KBM-7 (cell line): ENCODE measurements around the gene STING1.
A peak's percentile ranks its signal among the peaks of the same experiment; 100 is the strongest.
"Not testable (repeated sequence)": the region's sequence is repeated elsewhere in the genome, so short reads cannot be mapped to it uniquely, and the experiment has no call there.

Experiments
- DNase-seq: peaks from one replicate; pipeline ENCODE4 v3.0.0-alpha.2; 2015
- in situ Hi-C: fragments of 300-500 bp; cut with MboI; formaldehyde crosslinking; loops from 2 replicates; pipeline ENCODE4 v1.14.3; 2020; ENCODE audit warnings: low sequenced_read_pairs, low pct_unique_long_range_greater_than_20kb, mixed read lengths

Gene STING1

DNA sequence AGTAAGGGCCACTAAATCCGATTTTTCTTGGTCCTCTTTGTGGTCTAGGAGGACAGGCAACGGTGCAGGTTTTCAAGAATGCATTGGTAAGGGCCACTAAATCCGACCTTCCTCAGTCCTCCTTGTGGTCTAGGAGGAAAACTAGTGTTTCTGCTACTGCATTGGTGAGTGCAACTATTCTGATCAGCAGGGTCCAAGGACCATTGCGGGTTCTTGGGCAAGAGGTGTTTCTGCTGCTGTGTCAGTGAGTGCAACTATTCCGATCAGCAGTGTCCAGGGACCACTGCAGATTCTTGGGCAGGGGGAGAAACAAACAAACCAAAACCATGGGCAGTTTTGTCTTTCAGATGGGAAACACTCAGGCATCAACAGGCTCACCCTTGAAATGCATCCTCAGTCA, 22.2 kb upstream of the STING1 start:
- in situ Hi-C loops, DNase-seq: not testable (repeated sequence)

DNA sequence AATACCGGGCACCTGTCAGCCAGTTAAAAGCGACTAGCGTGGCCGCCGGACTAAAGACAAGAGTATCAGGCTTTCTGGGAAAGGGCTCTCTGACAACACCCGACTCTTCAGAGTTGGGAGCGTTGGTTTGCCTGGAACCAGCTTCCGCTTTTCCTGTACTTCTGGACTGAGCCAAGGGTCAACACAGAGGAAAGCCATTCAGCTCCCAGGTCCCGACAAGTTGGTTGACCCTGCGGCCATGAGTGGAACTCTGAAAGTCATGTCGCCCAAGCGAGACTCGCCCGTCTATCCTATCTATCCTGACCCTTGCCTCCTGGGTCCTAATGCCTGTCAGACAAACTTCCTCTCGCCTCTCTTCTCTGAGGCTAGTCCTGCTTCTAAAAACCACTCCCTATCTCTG, 21.3 kb upstream of the STING1 start:
- in situ Hi-C loops, DNase-seq: not testable (repeated sequence)

- in situ Hi-C loops, DNase-seq: not testable (repeated sequence)
Measured at GRCh38 chr5:139503036-139503817, 20.7 kb upstream of the STING1 start.

DNA sequence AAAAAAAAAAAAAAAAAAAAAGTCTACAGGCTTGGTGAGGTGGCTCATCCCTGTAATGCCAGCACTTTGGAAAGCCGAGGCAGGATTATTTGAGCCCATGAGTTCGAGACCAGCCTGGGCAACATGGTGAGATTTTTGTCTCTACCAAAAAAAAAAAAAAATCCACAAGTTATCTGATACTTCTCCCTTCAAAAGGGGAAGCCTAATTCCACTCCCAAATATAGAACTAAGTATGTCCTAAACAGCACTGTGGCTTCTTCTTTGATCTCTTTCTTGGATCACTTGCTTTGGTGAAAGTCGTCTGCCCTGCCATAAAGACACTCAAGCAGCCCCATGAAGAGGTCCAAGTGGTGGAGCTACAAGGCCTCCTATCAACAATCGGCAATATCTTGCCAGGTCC, 18.8 kb upstream of the STING1 start:
- in situ Hi-C loops: no loop called here
- DNase-seq: peak; percentile 51

GRCh38 chr5:139495638-139496435, 13.3 kb upstream of the STING1 start:
- in situ Hi-C loops: no loop called here
- peak; percentile 45 for DNase-seq

- in situ Hi-C loops: no loop called here
- DNase-seq: no peak
Measured at GRCh38 chr5:139494832-139495231, 12.3 kb upstream of the STING1 start.

DNA sequence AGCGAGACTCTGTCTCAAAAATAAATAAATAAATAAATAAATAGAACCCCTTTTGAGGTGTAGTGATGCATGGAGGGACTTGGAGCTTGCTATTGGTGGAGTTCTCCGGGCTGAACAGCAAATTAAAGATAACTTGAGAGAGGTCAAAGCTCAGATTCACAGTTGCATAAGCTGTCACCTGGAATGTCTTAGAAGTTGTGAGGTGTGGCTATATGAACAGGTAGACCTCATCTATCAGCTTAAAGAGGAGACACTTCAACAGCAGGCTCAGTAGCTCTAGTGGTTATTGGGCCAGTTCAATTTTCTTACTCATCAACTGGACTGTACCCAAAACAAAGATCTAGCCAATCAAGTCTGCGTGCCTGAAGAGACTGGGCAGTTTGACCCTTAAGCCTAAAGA, 11.7 kb upstream of the STING1 start:
- DNase-seq: no peak
- in situ Hi-C loops: no loop called here

- no peak for DNase-seq
- in situ Hi-C loops: no loop called here
Measured at GRCh38 chr5:139492700-139493192, 10.2 kb upstream of the STING1 start.

DNA sequence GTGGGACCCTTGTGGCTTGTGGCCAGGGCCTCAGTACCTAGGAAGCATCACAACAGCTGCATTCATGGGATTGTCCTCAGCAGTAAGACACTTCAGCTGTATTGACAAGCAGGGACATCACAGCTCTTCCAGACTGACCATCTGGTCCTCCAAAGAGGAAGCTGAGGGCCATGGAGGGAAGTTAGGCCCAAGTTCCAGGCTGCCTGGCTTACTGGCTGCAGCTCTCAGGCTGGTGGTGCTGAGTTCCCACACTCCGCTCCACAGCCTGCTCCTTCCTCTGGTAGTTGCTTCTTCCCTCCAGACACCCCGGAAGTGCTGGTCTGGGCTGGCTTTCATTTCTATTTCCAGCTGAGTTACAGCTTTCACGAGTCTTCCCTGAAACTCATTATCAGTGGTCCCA, 5.7 kb upstream of the STING1 start:
- in situ Hi-C loops: no loop called here
- DNase-seq: no peak

DNA sequence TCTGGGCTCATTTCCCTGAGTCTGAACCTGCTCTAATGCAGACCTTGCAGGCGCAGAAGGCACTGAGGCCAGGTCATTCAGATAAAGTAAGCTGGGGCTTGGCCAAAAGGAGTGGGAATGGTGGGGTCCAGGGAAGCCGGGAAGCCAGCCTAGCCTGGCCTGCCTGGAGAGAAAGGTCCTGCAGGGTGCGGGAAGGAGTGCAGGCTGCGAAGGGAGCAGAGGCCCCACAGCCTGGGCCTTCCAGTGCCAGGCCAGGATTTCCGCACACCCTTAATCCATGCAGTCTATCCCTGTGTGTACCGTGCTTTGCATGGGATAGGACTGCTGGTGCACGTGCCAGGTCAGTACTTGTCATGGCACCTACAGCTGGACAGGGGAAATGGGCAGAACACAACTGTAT, 3.6 kb upstream of the STING1 start:
- no peak for DNase-seq
- in situ Hi-C loops: no loop called here

DNA sequence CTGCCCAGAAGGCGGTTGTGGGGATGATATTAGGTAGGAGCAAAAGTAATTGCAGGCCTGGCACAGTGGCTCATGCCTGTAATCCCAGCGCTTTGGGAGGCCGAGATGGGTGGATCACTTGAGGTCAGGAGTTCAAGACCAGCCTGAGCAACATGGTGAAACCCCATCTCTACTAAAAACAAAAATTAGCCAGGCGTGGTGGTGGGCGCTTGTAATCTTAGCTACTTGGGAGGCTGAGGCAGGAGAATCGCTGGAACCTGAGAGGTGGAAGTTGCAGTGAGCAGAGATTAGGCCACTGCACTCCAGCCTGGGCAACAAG, 291 bp upstream of the STING1 start:
- DNase-seq, in situ Hi-C loops: not testable (repeated sequence)

DNA sequence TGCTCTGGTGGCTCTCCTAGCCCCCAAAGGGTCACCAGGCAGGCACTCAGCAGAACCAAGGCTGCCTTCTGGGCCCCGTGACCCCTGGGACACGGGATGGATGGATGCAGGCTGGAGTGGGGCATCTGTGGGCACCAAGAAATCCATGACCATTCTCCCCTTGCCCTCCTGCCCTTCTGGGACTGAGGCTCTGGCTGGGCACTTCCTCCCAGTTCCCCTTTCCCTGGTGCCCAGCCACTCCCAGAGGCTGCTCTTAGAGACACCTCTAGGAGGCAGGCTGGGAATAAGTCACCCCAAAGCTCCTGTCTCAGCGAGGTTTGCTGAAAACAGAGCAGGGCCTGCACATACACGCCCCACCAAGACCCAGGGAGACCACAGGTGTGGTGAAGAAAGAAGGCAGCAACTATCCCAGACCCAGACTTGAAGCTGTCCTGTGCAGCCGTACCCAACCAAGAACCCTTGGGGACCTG, 943 bp downstream of the STING1 start:
- in situ Hi-C loops: no loop called here
- DNase-seq: no peak

- in situ Hi-C loops: no loop called here
- peak; percentile 39 for DNase-seq
Measured at GRCh38 chr5:139481122-139481533, 1.4 kb downstream of the STING1 start.

DNA sequence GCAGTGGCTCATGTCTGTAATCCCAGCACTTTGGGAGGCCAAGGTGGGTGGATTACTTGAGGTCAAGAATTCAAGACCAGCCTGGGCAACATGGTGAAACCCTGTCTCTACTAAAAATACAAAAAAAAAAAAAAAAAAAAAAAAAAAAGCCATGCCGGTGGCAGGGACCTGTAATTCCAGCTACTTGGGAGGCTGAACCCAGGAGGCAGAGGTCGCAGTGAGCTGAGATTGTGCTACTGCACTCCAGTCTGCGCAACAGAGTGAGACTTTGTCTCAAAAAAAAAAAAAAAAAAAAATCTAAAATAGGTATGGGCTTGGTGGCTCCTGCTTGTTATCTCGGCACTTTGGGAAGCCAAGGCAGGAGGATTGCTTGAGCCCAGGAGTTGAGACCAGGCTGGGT, 2.8 kb downstream of the STING1 start:
- DNase-seq: not testable (repeated sequence)
- in situ Hi-C loops: loop anchor here (10.0 kb wide), 1 partner anchor 55 kb away; no protein-coding TSS in a partner anchor

- DNase-seq: not testable (repeated sequence)
- in situ Hi-C loops: loop anchor here (10.0 kb wide), 1 partner anchor 54 kb away; no protein-coding TSS in a partner anchor
Measured at GRCh38 chr5:139478657-139479423, 3.7 kb downstream of the STING1 start.

DNA sequence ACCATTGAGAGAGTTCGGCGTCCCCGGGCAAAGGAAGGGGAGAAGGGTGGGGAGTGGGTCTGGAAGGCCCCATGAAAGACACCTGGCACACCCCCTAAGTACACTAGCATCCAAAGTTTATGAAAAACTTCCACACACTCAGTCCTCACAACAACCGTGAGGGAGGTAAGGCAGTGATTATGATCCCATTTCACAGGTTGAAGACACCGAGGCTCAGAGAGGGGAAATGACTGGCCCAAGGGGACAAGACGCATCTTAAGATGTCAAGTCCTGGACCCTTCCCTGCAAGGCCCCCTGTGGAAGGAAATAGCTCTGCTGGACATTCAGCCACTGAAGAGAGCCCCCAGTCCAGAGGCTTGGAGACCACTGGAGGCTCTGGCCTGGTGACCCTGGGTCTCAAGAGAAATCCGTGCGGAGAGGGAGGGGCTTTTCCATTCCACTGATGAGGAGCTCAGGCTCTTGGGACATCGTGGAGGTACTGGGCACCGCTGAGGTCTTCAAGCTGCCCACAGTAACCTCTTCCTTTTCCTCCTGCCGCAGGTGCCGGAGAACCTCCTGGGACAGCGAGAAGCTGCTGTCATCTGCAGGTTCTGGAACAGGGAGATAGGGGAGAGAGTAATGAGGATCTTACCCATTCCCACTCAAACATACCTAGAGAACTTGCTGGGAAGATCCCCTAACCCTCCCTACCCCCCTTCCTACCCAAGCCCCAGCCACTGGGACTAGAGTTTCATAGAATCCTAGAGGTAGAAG, 6.5 kb downstream of the STING1 start:
- in situ Hi-C loops: loop anchor here (10.0 kb wide), 1 partner anchor 51 kb away; no protein-coding TSS in a partner anchor
- no peak for DNase-seq

- DNase-seq: peak; percentile 97
- in situ Hi-C loops: loop anchor here (10.0 kb wide), 1 partner anchor 50 kb away; no protein-coding TSS in a partner anchor
Measured at GRCh38 chr5:139474890-139475791, 7.4 kb downstream of the STING1 start.

DNA sequence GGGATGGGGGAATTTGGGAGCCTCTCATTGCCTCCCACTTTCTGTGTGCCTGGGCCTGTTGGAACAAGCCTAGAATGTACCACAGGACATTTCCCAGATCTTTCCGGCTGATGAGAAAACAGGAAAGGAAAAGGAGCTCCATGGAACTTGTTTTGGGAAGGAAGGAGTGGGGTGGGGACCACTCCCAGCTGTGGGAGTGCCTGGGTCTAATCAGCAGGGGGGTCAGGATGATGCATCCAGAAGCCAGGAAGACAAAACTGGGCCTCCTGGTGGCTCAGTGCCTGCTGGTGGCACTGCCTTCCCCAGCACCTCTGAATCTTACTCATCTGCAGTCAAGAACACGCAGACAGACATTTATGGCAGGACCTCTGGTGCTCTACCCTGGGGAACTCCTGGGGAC, 9.0 kb downstream of the STING1 start:
- DNase-seq: no peak
- in situ Hi-C loops: loop anchor here (10.0 kb wide), 1 partner anchor 49 kb away; no protein-coding TSS in a partner anchor
